B cell (primary cell): ENCODE data around the gene XRCC4.

Experiments
- EZH2 ChIP-seq: IDR thresholded peaks from 2 replicates; pipeline ENCODE4 v1.6.1; 2012; ENCODE audit warnings: borderline replicate concordance, low read depth, mild to moderate bottlenecking, moderate library complexity, low read length; ENCODE audit not compliant: insufficient read depth, poor library complexity, severe bottlenecking
- TF ChIP-seq, protein P1 (sequence below): fragments of 200-600 bp; IDR thresholded peaks from one replicate; pipeline ENCODE4 v1.8.0; 2022; ENCODE audit warnings: antibody characterized with exemption, mild to moderate bottlenecking

DNA sequence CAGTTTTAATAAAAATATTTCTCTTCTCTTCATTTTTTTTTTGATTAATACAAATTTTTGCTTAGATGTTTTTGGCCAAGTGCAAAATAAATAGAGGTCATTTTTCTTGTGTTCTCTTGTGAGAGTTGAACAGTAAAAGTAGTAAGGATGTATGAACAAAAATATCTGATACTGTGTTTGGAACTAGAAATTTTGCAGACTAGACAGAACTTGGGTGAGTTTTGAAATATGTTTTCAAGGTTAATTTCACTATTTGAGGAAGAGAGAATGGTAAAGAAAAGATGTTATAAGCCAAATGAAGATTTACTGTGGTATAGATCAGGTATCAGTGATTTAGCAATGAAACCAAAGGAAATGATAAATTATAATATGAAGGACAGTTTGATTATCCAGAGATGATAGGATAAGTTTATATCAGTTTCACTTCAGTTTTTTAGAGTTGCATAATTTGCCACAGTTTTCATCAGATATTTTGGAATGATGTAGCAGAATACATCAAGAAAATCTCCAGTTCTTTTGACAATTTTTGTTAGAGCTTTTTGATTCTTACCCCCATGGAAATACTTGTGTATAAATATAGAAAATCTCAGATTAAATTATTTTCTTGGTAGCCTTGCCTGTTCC is 246.3 kb downstream of the XRCC4 start:
- TF ChIP-seq, protein P1, sequence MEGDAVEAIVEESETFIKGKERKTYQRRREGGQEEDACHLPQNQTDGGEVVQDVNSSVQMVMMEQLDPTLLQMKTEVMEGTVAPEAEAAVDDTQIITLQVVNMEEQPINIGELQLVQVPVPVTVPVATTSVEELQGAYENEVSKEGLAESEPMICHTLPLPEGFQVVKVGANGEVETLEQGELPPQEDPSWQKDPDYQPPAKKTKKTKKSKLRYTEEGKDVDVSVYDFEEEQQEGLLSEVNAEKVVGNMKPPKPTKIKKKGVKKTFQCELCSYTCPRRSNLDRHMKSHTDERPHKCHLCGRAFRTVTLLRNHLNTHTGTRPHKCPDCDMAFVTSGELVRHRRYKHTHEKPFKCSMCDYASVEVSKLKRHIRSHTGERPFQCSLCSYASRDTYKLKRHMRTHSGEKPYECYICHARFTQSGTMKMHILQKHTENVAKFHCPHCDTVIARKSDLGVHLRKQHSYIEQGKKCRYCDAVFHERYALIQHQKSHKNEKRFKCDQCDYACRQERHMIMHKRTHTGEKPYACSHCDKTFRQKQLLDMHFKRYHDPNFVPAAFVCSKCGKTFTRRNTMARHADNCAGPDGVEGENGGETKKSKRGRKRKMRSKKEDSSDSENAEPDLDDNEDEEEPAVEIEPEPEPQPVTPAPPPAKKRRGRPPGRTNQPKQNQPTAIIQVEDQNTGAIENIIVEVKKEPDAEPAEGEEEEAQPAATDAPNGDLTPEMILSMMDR: no peak
- no peak for TF ChIP-seq EZH2
